Measurements from ENCODE around the gene CDC42BPG. TPM values are rescaled to one million over a fixed set of nuclear protein-coding genes. Genes with fewer than 3 reads are reported as not detected.

Gene CDC42BPG
- total and polyA plus RNA-seq, 9 of the 15 experiments (the other 6 are each of a cell fraction or from before 2014, with no cell fraction given), result 0.04 to 8.8 (median 2.1) TPM

DNA sequence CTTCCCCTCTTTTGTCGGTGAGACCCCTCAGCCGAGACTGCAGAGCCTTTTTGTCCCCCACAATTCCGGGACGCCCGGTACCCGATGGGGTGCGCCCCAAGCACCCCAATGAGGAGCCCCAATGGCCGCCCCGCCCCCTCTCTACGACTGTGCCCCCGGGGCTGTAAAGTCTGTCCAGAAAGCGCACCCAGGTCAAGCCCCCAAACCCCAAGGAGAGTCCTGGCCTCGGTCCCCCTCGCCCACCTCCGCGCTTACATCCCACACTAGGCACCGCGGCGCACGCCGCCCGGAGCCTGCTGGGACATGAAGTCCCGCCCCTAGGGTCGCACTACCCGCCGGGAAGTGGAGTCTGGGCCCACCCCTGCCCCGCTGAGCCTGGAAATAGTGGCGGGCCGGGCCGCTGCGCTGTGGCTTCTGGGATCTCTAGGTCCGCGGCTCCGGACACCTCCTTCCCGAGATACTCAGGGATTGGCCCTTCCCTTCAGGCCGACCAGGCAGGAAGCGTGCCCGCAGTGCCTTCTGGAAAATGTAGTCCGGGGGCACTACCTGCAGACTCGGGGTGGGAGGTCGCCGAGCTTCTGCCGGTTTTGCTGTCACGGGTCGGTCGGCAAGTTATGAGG, 34.1 kb downstream of the CDC42BPG start, which contains the start of gene MEN1 (continued):
- peak; percentile 82 for TF ChIP-seq ZBTB40 (IDR thresholded peaks at IDR 0.05)
- no peak for TF ChIP-seq ZBTB40 (CRISPR knock-in tag; IDR thresholded peaks at IDR 0.05)
- peak; percentile 75 to 76 for TF ChIP-seq SIX5 (IDR thresholded peaks at IDR 0.05; ENCODE audit: borderline replicate concordance in 1 of 2, insufficient read depth in 1 of 2, low read depth in 1 of 2, low read length in 2 of 2)
- no peak for TF ChIP-seq KDM4B (IDR thresholded peaks at IDR 0.05; ENCODE audit: borderline replicate concordance in 2 of 2, low read depth in 1 of 2)
- TF ChIP-seq ZNF696 (CRISPR knock-in tag; conservative IDR thresholded peaks at IDR 0.05), result no peak
- peak; percentile 33; the same call in 1 of the 2 replicates for TF ChIP-seq CTBP1 (IDR thresholded peaks at IDR 0.05; ENCODE audit: borderline replicate concordance)
- TF ChIP-seq SRSF3 (IDR thresholded peaks at IDR 0.05; ENCODE audit: insufficient read depth, low read length), result no peak
- TF ChIP-seq CXXC5 (CRISPR knock-in tag; IDR thresholded peaks at IDR 0.05), result peak; percentile 71
- TF ChIP-seq KAT2B (IDR thresholded peaks at IDR 0.05; ENCODE audit: low read depth, low read length), result no peak
- TF ChIP-seq L3MBTL2 (IDR thresholded peaks at IDR 0.05), result 0 out of 2 replicates have a peak, but pooled peaks have one; percentile 21
- TF ChIP-seq ZNF436 (CRISPR knock-in tag; IDR thresholded peaks at IDR 0.05), result no peak
- peak; percentile 76 for TF ChIP-seq CREM (IDR thresholded peaks at IDR 0.05; ENCODE audit: low read depth)
- no peak for TF ChIP-seq MYNN (IDR thresholded peaks at IDR 0.05)
- TF ChIP-seq MYNN (CRISPR knock-in tag; IDR thresholded peaks at IDR 0.05), result 0 out of 2 replicates have a peak, but pooled peaks have one; percentile 27
- TF ChIP-seq SP1 (CRISPR knock-in tag; IDR thresholded peaks at IDR 0.05), result peak; percentile 79
- TF ChIP-seq, protein P1, sequence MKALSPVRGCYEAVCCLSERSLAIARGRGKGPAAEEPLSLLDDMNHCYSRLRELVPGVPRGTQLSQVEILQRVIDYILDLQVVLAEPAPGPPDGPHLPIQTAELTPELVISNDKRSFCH (CRISPR knock-in tag; IDR thresholded peaks at IDR 0.05), result no peak
- TF ChIP-seq, protein P1 (tag; IDR thresholded peaks at IDR 0.05), result no peak
- TF ChIP-seq, protein P2, sequence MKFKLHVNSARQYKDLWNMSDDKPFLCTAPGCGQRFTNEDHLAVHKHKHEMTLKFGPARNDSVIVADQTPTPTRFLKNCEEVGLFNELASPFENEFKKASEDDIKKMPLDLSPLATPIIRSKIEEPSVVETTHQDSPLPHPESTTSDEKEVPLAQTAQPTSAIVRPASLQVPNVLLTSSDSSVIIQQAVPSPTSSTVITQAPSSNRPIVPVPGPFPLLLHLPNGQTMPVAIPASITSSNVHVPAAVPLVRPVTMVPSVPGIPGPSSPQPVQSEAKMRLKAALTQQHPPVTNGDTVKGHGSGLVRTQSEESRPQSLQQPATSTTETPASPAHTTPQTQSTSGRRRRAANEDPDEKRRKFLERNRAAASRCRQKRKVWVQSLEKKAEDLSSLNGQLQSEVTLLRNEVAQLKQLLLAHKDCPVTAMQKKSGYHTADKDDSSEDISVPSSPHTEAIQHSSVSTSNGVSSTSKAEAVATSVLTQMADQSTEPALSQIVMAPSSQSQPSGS (CRISPR knock-in tag; IDR thresholded peaks at IDR 0.05), result no peak; the same call in 1 of the 2 replicates

All from K562 (cell line).